Fibroblast of peridontal ligament (primary cell): Measurements from ENCODE around the gene FIGNL2.
"Not testable (repeated sequence)": the region's sequence is repeated elsewhere in the genome, so short reads cannot be mapped to it uniquely, and the experiment has no call there.

Experiments used
- DNase-seq: peaks from one replicate; pipeline ENCODE4 v3.0.0-alpha.2; 2010; ENCODE audit errors: extremely low read depth

FIGNL2 gene, protein sequence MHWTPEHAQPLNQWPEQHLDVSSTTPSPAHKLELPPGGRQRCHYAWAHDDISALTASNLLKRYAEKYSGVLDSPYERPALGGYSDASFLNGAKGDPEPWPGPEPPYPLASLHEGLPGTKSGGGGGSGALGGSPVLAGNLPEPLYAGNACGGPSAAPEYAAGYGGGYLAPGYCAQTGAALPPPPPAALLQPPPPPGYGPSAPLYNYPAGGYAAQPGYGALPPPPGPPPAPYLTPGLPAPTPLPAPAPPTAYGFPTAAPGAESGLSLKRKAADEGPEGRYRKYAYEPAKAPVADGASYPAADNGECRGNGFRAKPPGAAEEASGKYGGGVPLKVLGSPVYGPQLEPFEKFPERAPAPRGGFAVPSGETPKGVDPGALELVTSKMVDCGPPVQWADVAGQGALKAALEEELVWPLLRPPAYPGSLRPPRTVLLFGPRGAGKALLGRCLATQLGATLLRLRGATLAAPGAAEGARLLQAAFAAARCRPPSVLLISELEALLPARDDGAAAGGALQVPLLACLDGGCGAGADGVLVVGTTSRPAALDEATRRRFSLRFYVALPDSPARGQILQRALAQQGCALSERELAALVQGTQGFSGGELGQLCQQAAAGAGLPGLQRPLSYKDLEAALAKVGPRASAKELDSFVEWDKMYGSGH

DNA sequence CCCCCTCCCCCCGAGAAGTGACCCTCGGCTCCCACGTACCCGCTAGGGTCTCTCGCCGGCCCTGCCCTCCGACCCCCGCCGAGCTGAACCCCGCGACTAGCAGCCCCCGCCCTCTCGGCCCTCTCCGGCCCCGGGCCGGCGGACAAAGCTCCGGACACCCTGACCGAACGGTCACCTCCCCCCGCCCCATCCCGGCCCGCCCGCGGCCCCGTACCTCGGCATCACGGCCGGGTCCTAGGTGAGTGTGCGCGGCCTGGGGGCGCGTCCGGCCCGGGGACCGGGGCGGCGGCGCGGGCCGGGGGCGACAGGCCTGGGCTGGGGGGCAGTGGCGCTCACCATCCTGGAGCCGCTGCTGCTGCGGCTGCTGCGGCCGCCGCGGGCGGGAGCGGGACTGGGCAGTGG is at the start of gene FIGNL2:
TSS of gene FIGNL2 (minus strand) at position 393 of the 402 bp plus-strand sequence. CDS start 26,305 bp downstream, outside the sequence.
- DNase-seq = no peak

DNA sequence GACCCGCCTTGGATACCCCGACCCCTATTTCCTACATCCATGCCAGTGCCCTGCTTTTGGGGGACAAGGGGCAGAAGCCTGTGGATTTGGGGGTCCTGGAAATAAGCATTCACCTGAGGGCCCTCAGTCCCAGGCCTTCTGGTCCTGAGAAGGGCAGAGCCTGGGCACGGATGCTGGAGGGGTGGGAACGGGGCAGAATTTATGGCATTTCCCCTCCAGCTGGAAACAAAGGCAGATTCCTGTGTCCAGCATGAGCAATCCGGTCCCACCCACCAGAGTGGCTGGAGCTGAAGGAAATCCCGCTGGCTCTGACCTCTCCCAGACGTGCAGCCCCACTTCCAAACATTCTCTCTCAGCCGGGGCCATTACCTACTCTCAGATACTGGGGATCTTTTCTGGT is 48.7 kb upstream of the FIGNL2 start:
- DNase-seq = no peak

DNA sequence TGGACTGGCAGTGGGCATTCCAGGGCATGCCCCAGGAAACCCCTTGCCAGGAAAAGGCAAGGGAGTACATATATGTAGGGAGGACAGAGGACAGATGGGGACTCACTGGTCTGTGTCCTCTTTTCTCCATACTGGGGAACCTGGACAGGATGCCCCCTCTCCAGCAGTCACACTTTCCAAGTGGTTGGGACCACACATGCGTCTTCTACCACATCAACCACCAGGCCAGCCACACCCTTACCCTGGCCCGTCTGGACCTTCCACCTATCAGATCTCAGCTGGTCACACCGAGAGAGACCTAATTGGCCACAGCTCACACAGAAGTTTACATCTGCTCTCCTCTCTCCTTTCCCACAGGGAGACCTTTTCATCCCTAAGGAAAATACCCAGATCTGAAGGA is 47.7 kb upstream of the FIGNL2 start:
- DNase-seq = no peak

DNA sequence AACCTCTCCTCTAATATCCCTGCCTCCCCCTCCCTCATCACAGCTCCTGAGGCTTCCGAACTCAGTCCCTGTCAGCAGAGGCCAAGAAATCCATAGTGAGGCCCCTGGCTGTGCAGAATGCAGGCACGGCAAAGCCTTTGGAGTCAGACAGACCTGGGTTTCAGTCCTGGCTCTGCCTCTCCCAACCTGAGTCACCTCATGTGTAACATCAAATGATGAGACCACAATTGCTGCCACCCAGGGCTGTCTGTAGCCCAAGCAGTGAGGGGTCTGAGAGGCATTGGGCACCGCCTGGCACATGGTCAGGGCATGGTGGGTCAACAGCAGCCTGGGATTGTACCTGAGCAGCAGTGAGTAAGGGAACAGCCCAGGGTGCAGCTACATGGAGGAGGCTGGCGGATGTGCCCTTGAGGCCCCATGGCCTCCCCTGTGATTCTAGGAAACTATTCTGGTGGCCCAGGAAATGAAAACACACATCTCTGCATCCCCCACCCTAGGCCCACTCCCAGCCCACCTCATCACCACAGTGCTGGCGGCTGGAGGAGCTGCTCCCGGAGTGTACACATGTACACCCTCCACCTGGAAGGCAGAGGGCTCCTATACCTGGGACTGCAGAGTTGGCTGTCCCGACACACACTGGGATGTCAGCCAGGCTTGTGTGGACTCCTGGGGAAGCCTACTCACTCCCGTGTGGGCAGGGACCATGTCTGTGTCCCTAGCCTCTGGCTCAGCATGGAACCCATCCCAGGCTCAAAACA is 47.0 kb upstream of the FIGNL2 start:
- DNase-seq = no peak

DNA sequence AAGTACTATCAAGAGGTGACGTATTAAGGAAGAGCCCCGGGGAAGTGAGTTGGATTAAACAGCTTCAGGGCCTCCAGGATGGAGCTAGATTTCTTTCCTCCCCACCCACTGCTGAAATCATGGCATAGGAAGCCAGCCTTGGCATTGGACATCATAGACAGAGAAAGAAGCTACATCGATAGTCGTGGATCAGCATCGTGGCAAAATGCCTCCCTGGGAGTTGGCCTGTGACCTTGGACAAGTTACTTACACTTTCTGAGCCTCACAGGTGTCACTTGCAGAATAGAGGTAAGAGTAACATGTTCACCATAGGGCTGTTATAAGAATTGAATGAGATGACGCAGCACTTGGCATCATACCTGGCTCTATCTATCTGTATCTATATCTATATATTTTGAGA is 45.3 kb upstream of the FIGNL2 start:
- DNase-seq = no peak

DNA sequence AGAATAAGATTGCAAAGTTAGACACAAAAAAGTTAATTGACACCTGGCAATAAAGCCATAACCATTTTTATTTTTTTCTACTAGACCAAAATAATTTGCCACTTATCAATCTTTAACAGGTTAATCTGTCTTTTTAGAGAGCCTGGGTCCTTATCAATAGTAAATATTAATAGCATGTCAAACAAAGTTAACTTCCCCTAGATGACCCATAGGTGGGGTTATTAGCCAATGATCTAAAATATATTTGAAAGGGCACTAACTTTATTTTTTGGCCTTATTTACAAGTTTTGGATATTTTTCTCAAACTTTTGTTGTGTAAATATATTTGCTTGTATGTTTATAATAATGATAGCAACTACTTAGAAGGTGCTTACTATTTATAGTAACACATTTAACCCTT is 43.3 kb upstream of the FIGNL2 start:
- DNase-seq = peak; percentile 62

DNA sequence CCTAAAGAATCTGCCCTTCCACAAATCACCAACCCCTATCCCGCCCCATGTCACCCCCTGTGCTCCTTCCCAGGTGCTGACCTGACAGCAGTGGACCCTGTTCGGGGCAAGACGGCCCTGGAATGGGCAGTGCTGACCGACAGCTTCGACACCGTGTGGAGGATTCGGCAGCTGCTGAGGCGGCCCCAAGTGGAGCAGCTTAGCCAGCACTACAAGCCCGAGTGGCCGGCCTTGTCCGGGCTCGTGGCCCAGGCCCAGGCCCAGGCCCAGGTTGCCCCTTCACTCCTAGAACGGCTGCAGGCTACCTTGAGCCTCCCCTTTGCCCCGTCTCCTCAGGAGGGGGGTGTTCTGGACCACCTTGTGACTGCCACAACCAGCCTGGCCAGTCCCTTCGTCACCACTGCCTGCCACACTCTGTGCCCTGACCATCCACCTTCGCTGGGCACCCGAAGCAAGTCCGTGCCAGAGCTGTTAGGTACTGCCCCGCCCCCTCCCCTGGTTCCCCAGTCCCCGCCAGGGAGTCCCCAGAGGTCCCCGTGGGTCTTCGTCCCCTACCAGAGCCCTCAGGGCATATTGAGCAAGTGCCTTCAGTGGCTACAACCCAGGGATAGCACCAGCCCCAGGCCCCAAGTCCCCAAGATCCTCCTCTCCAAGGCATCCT is 42.1 kb upstream of the FIGNL2 start:
- no peak for DNase-seq

DNA sequence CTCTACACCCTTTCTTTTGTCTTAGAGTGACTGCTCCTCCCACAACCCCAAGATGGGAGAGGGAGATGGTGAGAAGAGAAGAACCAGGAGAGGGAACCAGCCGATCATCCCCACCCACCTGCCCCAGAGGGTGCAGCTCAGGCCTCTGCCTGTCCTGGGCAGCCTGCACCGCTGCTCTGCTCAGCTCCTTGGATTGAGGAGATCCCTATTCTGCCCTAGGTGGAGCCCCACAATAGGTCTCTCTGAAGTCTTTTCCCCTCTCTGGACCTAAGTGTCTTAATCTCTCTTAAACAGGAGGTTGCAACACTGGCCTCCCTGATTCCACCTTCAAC is 41.6 kb upstream of the FIGNL2 start:
- no peak for DNase-seq

DNA sequence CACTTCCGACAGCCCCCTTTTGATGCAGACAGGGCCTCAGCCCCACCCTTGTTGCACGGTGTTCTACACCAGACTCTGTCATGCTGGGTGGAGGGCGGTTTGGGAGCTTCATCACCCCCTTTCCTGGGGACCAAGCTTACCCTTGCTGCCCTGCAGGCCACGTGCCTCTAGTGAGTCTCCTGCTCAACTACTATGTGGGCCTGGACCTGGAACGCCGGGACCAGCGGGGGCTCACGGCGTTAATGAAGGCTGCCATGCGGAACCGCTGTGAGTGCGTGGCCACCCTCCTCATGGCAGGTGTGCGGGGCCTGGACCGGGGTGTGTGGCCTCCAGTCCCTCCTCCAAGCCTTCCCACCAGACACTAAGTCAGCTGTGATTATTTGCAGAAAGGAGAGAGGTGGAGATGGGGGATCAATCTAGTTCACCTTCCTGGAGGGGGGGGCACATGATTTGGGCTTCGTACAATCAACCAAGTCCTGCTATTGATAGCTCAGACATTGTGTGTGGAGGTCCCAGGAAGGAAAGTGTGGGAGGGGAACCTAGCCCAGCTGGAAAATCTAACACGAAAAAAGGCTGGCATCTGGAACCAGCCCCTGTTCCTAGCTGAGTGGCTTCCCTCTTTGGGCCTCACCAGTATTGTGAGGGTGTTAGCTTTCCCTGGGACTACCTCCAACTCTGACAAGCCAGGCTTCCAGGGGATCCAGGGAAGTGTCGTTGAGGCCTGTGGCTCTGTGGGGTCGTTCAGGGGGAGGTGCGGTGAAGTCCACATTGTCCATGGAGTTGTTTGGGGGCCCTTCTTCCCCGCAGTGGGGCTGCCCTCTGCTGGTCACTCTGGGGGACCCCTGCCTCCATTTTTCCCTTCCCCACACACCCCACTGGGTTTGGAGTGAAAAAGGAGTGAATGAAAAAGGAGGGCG is 41.0 kb upstream of the FIGNL2 start:
- no peak for DNase-seq

DNA sequence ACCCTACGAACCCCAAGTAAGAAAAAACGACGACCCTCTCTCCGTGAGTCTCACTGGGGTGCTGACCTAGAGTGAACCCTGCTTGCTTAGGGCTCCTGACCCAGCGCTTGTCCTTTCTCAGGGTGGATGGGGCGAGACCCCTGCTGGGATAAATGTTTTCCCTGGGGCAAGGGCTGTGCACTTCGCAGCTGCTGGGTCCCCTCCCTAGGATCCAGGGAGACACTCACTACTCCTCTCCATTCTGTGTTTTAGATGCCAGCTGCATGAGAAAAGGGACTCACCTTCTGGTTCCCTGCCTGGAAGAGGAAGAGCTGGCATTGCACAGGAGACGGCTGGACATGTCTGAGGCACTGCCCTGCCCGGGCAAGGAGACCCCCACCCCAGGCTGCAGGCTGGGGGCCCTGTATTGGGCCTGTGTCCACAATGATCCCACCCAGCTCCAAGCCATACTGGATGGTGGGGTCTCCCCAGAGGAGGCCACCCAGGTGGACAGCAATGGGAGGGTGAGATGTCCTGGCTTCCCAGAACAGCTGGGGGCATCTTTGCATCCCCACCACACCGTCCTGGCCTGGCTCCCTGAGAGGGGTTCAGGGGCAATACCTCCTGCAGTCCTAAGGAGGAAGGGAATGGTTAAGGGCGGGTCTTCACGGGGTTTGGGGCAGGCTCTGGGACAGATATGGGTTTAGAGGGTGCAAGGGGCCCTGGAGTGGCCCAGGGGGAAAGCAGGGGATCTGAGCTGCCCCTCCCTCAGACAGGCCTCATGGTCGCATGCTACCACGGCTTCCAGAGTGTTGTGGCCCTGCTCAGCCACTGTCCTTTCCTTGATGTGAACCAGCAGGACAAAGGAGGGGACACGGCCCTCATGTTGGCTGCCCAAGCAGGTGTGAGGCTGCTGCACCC is 40.0 kb upstream of the FIGNL2 start:
- DNase-seq = no peak

DNA sequence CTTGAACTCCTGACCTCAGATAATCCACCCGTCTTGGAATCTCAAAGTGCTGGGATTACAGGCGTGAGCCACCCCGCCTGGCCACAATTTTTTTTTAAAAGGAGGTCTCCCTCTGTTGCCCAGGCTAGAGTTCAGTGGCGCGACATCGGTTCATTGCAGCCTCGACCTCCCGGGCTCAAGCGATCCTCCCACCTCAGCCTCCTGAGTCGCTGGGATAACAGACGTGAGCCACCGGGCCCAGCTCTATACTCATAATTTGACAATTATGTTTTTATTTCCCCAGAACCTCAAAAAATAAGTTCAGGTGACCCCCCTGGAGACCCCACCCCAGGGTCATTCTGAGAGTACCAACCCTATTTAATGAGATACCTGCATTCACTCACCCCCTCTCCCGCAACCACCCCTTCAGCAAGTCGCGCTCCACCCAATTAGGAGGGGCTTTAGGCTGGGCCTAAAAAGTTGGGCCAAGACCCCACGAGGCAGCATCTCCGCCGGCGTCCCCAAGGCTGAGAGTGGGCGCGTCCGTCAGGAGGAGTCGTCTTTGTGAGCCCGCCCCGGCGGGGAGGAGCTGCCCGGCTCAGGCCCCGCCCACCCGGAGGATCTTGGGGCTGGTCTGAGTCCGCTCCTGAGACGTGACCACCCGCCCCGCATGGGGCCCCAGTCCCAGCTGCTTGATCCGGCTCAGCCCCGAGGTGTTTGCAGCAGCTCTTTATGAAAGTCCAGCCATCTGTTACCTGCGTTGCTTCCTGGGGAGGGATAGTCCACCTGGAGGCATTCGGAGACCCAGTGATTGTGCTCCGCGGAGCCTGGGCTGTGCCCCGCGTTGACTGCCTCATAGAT is 39.2 kb upstream of the FIGNL2 start, which contains the start of gene ANKRD33:
TSS of gene ANKRD33 (plus strand) at position 628 of the 840 bp plus-strand sequence. CDS start at position 712, 84 bp downstream.
- DNase-seq = no peak

DNA sequence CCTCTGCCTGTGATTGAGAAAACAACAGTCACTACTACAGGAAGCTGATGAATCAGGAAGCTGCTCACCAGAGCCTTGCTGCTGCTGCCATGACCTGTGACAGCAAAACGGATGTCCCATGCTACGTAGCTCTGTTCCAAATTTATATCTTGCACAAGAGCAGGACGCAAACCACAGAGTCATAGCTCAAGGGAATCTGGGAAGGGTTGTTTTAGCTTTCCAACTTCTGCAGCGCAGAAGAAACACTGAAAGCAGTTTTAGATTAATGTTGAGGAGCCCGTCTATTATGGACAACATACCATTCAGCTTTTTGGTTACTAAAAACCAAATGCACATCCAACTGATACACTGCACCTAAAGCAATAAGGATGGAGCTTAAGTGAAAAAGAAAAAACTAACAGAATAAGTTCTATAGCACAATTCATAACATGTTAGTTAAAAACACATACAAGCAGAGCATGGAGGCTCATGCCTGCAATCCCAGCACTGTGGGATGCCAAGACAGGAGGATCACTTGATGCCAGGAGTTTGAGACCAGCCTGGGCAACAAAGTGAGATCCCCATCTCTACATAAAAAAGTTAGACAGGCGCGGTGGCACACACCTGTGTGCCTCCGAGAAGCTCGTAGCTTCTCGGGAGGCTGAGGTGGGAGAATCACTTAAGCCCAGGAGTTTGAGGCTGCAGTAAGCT is 37.6 kb upstream of the FIGNL2 start:
- DNase-seq = peak; percentile 98

DNA sequence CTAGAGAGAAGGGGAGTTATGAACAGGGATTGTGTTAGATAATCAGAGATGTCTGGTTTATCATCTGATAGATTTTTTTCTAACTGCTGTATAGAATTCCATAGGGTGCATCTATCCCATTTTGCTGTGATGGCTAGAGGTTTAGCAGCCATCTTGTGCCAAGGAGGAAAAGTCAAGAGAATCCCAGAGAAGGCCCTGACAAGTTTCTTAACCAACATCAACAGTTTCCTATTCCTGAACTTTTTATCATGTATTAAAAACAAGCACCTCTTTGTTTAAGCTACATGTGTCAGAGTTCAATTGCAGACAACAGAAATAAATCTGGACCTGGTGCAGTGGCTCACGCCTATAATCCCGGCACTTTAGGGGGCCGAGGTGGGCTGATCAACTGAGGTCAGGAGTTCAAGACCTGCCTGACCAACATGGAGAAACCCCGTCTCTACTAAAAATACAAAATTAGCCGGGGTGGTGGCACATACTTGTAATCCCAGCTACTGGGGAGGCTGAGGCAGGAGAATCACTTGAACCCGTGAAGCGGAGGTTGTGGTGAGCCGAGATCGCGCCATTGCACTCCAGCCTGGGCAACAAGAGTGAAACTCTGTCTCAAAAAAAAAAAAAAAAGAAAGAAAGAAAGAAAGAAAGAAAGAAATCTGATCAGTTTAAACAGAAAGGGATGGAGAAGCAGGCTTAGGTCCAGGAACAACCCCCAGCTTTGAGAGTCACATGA is 36.9 kb upstream of the FIGNL2 start:
- not testable (repeated sequence) for DNase-seq

DNA sequence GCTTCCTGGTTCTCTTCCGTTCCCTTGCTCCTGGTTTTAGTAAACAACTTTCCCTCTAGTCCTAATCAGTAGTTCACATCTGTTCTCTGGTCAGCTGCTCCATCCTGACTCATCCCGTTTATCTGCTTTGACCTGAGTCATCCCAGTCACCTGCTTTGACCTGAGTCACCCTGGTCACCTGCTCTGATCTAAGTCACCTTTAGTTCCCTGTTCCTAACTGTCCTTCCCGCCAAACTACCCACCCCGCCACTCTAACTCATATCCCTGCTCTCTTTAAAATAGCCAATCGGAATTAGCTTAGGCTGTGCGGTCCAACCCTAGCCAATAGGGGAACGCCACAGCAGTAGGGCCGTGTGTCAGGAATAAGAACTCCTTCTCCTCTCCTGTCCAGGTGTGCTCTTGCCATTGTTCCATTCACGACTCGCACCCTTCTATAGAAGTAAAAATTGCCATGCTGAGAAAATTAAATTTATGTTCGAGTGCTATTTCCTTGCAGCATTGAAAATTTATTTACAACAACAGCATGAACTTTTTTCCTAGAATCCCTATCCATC is 36.2 kb upstream of the FIGNL2 start:
- no peak for DNase-seq

DNA sequence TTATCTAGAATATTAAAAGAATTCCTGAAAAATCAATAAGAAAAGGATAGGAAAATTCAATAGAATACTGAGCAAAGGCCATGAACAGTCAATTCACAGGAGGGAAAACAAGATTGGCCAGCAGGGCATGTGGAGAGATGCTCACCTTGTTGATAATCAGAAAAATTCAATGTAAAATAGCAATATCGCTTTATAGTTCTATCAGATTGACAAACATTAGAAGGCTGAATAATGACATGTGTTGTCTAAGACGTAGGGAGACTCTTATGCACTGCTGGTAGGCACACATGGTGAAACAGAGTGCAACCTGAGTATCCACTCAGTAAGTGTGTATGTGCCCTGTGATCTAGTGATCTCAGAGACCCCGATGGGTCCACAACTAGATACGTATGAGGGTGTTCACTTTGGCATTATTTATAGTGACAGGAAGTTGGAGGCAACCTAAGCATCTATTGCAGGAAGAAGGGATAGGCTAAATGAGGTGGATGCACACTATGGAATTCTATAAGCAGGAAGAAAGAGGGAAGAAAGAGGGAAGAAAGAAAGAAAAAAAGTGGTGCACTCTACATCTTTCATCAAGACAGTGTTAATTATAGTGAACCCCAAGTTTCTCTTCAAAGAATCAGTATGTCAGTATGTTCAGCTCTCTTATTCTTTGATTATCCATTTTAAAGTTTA is 35.6 kb upstream of the FIGNL2 start:
- DNase-seq = no peak

DNA sequence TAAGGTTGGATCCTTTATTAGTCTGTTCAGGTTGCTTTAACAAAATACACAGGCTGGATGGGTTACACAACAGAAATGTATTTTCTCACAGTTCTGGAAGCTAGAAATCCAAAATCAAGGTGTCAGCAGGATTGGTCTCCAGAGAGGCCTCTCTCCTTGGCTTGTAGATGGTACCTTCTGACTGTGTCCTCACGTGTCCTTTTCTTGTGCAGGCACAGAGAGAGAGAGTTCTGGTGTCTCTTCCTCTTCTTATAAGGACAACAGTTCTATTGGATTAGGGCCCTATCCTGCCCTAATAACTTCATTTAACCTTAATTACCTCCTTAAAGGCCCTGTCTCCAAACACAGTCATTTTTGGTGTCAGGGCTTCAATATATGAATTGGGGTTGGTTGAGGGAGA is 34.8 kb upstream of the FIGNL2 start:
- DNase-seq = no peak

DNA sequence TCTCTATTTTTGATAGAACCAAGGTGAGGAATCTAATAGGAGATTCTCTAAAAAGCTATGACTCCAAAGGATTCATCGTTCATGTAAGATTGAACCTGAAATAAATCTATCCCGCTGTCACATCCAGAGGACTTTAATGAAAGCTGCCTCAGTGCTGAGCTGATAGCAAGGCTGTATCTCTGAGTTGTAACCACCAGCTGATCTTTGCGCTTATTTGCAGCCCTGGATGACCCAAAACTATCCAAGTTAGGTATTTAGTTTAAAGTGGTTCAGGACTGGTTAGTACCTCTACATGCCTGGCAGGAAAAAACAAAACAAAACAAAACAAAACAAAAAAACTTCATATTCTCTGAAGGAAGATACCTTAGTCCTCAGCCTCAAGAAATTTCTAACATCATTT is 30.6 kb upstream of the FIGNL2 start:
- DNase-seq = no peak
